ENCODE results near the gene SHLD1. TPM values are rescaled to one million over a fixed set of nuclear protein-coding genes. Genes with fewer than 3 reads are reported as not detected.
A peak's percentile ranks its signal among the peaks of the same experiment; 100 is the strongest.
"Not testable (repeated sequence)": the region's sequence is repeated elsewhere in the genome, so short reads cannot be mapped to it uniquely, and the experiment has no call there.

Gene SHLD1
- total RNA-seq, 1 donor from 2014 or later, result 6.2 TPM

DNA sequence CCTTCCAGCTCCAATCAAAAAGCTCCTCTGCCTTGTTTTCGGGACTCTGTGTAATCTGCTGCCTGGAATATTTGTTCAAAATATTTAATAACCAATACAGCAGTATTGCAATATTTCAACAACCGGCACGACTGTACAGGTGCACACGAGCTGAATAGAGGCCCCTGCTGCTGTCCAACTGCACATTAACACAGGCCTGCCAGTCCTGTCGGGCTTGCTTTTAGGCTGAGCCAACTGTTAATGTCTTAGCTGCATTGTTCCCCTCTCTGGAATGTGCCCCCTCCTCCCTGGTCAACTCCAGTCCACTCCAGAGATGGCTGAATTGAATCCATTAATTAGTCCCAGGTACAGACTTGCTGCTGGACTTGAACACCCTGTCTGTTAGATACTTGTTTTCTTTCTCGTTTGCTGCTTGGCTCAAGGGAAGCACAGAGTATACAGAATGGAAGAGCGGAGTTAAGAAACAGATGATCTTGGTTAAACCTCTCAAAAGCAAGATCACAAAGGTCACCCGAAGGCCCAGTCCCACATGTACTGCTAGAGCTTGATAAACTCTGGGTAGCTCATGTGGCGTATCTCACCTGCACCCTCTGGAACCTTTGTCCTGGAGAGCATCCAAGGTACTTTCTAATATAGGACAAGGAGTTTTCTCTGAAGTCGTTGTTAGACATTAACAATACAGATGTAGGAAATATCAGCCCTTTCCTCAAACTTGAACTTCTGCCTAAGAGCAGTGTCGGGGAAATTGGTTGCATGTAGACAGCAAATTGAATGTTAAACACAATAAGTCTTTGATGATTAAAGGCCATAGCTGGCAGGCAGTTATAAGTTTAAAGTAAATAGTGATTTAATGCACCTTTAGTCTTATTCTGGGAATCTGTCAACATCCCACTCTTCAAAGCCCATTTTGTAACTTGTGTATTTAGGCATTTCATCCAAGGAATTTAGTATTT is 31.9 kb downstream of the SHLD1 start:
- DNase-seq, result no peak

DNA sequence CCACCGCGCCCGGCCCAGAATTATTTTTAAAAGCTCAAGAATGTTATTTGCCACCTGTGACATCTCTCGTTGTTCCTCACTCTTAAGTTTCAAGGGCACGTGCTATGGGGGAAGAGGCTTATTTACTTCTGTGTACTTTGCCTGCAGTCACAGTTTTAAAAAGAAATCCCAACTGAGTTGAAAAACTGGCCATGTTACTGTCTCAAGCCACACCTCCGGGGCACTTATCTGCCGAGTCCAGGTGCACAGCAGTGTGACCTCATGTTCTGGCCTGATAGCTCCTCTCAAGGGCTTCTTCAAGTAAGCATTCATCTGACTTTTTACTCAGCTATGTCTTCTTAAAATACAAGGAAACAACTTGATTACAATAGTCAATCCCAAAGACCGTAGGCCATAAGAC is 34.5 kb downstream of the SHLD1 start:
- DNase-seq, result no peak

DNA sequence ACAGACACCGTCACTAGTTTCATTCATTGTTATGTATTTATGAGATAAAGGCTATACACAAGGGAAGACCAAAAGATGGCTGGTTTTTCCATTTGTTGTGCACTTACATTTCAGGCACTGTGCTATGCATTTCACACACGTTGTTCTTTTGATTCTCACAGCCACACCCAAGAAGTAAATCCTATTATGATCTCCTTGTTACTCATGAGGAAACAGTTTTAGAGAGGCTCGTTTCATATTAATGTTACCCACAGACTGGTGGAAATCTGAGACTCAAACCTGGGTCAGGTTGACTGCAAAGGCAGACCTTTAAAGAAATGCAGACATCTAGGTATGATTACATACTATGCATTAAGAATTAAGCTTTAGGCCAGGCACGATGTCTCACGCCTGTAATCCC is 34.9 kb downstream of the SHLD1 start:
- no peak for DNase-seq

DNA sequence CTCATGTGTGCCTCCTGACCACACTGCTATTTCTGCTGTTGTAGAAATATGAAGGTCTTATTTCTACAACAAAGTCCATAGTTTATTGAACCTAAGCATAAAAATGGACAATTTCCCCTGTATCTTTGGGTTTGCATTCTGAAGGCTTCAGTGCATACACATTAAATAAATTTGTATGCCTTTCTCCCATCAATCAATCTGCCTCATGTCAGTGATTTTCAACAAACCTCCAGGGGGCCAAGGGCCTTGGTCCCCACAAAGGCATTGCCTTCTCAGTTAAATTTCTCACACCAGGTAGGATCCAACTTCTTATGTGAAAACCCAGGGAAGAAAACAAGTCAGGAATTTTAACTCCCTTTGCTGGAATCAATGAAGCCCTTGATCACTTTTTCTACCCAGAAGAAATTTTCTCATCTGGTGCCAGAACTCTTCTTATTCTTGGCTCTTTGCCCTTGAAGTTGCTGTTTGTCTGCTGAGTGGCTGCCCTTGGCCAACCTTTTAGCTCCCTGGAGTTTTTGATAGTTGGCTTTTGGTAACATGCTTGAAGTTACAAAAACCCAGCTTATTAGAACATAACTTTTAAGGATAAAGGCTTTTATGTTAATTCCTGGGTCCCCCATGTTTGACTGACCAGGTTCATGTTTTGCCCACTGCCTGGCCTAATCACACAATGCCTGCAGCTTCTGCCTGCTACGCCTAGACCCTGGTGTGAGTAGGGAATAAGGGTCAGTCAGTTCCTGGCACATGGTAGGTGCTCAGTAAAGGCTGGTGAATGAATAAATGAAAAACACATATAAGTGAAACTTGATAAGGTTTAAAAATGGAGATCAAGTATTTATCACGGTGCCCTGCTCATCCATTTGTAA is 37.0 kb downstream of the SHLD1 start:
- no peak for DNase-seq

DNA sequence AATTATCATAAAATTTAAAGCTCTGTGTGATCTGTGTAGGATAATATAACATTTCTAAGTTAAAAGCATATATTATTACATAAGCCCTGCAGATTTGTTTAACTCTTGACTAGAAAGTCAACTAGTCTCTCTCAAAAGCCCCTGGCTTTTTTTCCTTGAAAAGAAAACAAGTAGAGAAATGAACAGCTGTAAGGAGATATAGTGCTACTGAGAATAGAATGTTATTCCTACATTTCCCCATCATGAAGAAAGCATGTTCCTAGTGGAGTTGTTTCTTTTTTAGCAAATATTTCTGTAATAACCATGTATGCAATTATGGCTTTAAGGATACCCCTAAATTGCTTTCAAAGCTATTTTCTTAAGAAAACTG is 37.6 kb downstream of the SHLD1 start:
- DNase-seq, result no peak

DNA sequence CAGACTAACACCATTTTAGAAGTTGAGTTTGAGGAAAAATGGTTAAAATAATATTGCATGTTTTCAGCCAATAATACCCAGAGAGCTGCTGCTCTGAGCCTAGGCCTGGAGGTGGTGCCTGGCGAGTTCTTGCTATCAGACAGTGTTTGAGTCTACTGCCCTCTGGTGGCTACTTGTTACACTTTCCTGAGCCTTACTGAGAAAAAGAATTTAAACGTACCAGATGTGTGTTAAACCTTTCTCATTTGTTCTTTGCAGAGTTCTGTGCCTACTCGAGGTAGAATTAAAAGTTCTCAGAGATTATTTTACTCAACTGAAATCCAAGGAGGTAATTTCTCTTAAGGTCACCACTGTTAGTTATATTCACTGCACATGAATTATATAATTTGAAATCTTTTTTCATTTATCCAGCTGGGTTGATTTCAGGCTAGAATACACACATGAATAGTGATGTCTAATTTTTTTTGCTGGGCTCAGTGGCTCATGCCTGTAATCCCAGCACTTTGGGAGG is 38.2 kb downstream of the SHLD1 start:
- peak; percentile 37 for DNase-seq

DNA sequence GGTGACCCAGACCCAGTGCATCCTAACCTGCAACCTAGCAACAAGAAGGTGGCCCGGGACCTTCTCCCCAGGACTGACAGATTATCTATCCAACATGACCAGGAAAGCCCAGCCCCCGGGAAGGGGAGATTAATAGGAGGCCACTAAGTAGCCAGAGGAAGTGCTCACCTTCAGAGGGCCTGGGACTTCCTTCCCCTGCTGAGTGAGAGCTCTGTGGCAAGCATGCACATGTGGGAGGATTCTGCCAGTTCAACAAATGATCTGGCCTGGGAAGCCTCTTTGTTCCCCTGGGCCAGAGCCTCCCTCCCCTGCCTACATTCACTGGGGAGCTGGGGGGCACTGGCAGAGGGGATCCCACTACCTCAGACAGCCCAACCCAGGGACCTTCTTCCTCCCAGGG is 39.6 kb downstream of the SHLD1 start:
- no peak for DNase-seq

DNA sequence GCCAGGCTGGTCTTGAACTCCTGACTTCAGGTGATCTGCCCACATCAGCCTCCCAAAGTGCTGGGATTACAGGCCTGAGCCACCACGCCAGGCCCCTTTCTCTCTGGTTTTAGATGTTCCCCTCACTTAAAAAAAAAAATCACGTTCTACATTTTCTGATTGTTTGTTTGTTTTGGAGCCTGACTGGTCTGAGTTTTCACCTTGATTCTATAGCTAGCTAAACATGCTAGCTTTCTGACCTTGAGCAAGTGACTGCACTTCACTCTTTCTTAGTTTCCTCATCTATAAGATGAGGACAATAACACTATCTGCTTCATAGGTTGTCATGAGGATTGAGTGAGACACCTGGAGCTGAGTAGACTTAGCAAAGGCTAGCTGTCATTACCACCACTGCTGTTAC is 43.7 kb downstream of the SHLD1 start:
- DNase-seq, result no peak

DNA sequence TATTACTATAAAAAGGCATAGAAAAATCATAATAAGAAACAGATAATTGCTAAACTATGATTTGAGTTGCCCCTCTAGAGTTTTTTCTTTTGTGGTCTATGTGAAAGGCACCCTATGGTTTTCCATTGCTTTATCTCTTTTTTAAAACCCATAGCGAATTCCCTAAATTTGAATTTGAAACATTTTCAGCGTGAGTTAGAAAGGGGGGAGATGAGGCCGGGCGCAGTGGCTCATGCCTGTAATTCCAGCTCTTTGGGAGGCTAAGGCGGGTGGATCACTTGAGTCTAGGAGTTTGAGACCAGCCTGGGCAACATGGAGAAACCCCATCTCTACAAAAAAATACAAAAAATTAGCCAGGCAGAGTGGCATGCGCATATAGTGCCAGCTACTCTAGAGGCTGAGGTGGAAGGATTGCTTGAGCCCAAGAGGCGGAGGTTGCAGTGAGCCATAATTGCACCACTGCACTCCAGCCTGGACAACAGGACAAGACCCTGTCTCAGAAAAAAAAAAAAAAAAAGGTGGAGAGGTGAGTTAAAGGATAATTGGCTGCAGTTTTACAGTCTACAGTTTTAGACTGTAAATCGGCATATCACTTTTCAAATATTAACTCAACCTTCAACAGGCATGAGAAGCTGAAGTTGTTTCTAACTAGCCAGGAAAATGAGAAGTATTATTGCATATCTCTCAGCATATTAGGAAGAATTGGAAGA is 46.3 kb downstream of the SHLD1 start:
- no peak for DNase-seq

DNA sequence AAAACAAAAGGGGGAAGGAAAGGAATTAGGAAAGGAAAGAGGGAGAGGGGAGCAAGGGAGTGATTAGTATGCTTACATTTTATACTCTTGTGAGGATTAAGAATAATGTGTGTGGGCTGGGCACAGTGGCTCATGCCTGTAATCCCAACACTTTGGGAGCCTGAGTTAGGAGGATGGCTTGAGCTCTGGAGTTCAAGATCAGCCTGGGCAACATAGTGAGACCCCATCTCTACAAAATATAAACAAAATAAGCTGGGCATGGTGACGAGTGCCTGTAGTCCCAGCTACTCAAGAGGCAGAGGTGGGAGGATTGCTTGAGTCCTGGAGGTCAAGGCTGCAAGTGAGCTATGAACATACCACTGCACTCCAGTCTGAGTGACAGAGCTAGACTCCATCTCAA is 47.0 kb downstream of the SHLD1 start:
- no peak for DNase-seq

DNA sequence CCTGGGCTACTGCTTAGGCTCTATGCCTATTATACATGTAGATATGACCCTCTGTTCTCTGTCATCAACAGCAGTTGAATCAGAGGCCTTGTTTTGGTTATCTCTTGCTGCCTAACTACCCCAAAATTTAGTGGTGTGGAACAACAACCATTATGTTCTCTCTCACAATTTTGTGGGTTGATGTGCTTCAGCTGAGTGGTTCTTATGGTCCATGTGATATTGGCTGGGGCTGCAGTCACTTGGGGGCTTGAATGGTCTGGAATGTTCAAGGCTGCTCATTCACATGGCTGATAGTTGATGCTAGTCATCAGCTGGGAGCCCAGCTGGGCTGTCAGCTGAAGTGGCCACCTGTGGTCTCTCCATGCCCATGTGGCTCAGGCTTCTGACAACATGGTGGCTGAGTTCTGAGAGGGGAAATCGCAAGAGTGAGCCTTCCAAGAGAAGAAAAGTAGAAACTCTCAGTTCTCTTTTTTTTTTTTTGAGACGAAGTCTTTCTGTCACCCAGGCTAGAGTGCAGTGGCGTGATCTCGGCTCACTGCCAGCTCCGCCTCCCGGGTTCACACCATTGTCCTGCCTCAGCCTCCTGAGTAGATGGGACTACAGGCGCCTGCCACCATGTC is 47.8 kb downstream of the SHLD1 start:
- no peak for DNase-seq

DNA sequence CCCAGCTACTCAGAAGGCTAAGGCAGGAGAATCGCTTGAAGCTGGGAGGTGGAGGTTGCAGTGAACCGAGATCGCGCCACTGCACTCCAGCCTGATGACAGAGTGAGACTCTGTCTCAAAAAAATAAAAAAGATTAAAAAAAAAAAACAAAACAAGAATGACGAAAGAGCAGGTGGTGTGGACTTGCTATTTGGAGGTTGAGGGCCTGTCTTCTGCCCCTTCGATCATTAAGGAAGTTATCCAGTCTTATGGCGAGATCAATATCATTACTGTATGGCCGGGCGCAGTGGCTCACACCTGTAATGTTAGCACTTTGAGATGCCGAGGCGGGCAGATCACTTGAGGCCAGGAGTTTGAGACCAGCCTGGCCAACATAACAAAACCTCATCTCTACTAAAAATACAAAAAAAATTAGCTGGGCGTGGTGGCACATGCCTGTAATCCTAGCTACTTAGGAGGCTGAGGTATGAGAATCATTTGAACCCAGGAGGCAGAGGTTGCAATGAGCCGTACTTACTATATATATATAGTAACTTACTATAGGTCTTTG is 53.6 kb downstream of the SHLD1 start:
- not testable (repeated sequence) for DNase-seq

DNA sequence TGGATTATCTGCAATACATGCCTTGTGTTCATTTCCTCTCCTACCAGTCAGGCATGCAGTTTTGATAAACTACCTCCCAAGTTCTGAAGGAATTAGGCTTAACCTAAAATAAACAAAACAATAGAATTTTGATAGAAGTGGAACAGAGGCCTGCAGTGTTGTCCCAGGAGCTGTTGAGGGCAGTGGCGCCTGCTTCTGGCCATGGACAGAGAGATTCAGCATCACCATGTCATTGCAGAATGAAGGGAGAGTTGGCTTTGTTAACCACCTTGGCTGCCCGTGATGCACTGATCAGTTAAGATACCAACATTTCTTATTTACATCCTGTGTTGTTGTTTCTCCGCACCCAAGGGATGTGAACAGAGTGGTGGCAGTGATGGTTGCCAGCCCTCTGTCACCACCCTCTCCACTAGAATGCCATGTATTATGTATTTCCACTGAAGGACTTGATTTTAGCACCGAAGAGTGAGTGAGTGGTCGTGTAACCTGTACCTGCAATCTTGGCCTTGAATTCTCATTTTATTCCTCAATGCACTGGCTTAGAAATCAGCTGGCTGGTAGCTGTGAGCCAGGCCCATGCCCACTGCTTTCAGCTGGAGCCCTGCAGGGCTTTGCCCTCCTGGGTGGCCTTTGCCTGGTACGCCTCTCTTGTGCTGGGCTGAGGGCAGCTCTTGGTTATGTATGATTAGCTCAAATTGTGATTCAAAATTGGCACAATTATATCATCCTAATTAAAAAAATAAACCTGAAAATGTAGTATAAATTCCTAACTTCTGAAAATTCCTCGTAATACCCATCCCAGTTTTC is 56.5 kb downstream of the SHLD1 start:
- DNase-seq, result no peak

DNA sequence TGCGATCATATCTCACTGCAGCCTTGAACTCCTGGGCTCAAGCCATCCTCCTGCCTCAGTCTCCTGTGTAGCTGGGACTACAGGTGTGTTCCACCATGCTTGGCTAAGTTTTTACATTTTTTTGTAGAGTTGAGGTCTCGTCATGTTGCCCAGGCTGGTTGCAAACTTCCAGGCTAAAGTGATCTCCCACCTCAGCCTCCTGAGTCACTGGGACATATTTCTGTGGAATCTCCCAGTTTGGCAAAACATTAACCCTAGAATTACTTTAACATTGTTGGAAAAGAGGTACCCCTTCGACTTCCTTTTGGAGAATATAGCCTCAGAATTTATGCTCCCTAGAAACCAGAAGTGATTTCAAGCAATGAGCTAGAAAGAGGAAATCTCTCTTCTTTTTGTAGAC is 57.2 kb downstream of the SHLD1 start:
- no peak for DNase-seq

DNA sequence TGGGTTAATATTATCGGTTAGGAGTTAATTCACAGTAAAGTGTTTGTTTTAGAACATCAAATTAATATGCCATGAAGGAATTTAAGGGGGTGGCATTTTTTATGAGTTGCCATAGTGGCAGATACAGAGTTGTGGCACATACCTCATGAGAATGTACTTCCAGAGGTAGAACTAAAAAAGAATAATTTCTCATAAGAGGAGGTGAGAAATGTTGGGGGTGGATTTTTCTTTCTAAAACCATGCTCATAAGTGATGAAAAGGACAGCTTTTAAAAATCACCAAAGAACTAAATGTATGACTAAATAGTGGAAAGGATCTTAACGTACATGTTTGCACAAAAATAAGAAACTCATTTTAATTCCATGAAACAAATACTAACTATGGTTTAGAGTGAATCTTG is 58.7 kb downstream of the SHLD1 start:
- DNase-seq, result no peak

DNA sequence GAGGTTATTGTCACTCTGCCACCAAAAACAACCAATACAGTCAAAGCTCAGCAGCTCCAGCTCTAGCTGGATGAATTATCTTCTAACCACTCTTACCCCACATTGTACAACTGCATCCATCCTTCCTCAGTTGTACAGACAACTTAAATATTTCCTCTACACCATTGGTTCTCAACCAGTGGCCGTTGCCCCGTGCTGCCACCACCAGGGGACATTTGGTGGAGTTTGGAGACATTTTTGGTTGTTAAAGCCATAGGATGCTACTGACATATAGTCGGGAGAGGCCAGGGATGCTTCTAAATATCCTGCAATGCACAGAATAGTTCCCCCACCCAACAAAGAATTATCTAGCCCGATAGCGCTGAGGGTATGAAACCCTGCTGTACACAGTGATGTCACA is 59.3 kb downstream of the SHLD1 start:
- DNase-seq, result no peak

DNA sequence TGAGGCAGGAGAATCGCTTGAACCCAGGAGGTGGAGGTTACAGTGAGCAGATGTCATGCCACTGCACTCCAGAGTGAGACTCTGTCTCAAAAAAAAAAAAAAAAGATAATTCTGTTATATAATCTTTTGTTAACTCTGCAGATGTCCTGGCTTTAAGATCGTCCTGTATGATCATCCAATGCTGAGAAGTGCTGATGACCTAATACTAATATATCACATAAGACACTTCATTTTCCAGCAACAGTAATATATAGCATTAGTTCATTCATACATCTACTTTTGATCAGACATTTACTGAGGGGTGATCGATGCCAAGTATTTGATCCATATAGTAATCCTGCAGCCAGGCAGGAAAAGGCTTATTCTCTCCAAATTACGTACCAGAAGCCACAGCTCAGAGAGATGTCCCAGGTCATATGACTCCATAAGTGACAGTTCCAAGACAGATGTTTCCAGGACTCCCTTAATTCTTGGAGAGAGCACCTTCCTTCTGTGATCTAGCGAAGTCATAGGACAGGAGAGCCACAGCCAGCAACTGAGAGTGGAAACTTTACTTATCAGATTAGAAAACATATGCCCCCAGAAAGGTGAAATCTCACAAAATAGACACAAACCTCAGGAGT is 60.7 kb downstream of the SHLD1 start:
- DNase-seq, result no peak

DNA sequence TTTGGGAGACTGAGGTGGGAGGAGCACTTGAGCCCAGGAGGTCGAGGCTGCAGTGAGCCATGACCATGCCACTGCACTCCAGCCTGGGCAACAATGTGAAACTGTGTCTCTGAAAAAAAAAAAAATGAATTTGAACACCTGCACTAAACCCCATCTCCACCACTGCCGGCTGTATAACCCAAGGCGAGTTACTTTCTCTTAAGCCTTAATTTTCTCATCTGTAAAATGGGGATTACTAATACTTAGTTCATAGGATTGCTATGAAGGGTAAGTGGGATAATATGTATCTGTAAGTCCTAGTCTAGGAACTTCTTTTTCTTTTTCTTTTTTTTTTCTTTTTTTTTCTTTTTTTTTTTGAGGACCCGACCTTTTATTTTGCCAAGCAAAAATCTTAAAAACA is 61.5 kb downstream of the SHLD1 start:
- DNase-seq, result no peak

DNA sequence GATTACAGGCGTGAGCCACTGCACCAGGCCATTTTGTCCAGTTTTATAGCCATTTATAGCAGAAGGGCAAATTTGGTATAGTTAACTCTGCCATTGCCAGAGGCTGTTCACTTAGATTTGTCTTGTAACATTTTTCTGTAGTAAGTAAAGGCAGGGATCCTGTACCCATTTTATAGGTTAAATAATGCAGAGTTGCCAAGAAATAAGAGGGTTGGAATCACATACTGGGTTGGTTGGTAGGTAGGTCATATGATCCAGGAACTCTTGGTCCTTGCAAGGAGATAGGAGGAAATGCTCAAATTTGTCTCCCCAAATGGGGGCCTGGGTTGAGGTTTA is 68.1 kb downstream of the SHLD1 start:
- DNase-seq, result no peak

DNA sequence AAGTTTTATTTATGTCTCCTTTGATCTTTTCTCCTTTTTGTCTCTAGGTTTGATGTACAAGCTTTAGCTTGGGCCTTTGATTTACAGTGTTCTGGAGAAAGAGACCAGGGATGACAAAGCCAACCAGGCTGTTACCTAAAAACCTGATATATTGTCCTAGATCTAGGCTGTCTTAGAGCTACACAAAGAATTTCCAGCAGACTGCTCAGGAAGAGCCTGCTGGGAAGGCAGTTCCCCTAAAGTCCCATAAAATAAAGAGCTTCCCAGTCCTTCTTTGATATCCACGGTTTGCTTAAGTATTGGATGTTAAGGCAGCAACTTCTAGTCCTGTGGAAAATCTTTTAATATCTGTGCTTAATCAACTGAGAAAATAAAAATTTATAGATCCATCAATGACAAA is 70.5 kb downstream of the SHLD1 start:
- no peak for DNase-seq
